HepG2 (cell line): ENCODE measurements around the gene MPP1. TPM values are rescaled to one million over a fixed set of nuclear protein-coding genes. Genes with fewer than 3 reads are reported as not detected.

Source experiments
- ASH2L ChIP-seq: fragments of 300-600, 200-600 bp; sonication (generic); IDR thresholded peaks from 2 replicates; pipeline ENCODE4 v1.7.0; 2017; ENCODE audit warnings: low read depth, mild to moderate bottlenecking, moderate library complexity, mixed read lengths, low read length; ENCODE audit not compliant: insufficient read length
- BATF2 ChIP-seq: sonication (generic); formaldehyde crosslinking; IDR thresholded peaks from 2 replicates; pipeline ENCODE4 v1.8.0; 2022; ENCODE audit warnings: mild to moderate bottlenecking, missing genetic modification reagents, moderate library complexity
- BRD4 ChIP-seq: sonication (generic); formaldehyde crosslinking; IDR thresholded peaks from 2 replicates; pipeline ENCODE4 v1.4.0; 2020; ENCODE audit warnings: missing genetic modification reagents
- EP300 ChIP-seq, 3 experiments: sonication (generic) in 1 of 3; formaldehyde crosslinking in 1 of 3; IDR thresholded peaks; 2 replicates each; pipeline versions ENCODE4 v1.5.1 to v1.6.1; 2011 to 2020; ENCODE audit warnings: low read depth in 2 of 3, low read length in 2 of 3, borderline replicate concordance in 1 of 3, improper control_type of control experiment in 1 of 3, mild to moderate bottlenecking in 1 of 3, missing genetic modification reagents in 1 of 3, moderate library complexity in 1 of 3
- FOXK1 ChIP-seq: sonication (generic); formaldehyde crosslinking; IDR thresholded peaks from 2 replicates; pipeline ENCODE4 v1.4.0; 2020; ENCODE audit warnings: low read depth, missing genetic modification reagents, borderline replicate concordance
- GATA4 ChIP-seq: sonication (generic); IDR thresholded peaks from 2 replicates; pipeline ENCODE4 v1.6.1; 2016; ENCODE audit warnings: antibody characterized with exemption, low read depth, borderline replicate concordance
- GFI1 ChIP-seq: sonication (generic); formaldehyde crosslinking; IDR thresholded peaks from 2 replicates; pipeline ENCODE4 v1.5.0; 2020; ENCODE audit warnings: missing genetic modification reagents, mild to moderate bottlenecking, borderline replicate concordance
- ISL2 ChIP-seq: sonication (generic); formaldehyde crosslinking; IDR thresholded peaks from 2 replicates; pipeline ENCODE4 v1.5.0; 2020; ENCODE audit warnings: missing genetic modification reagents
- MIER3 ChIP-seq: IDR thresholded peaks from 2 replicates; pipeline ENCODE4 v1.6.1; 2016; ENCODE audit warnings: missing compliant biosample characterization, borderline replicate concordance
- MIXL1 ChIP-seq: IDR thresholded peaks from 2 replicates; pipeline ENCODE4 v1.6.1; 2016
- NR2C2 ChIP-seq: sonication (generic); formaldehyde crosslinking; IDR thresholded peaks from 2 replicates; pipeline ENCODE4 v1.4.0; 2020; ENCODE audit warnings: missing genetic modification reagents, mild to moderate bottlenecking, moderate library complexity, borderline replicate concordance
- POGZ ChIP-seq: sonication (generic); formaldehyde crosslinking; IDR thresholded peaks from 2 replicates; pipeline ENCODE4 v1.4.0; 2020; ENCODE audit warnings: mild to moderate bottlenecking, missing genetic modification reagents
- PTBP1 ChIP-seq: fragments of 200-400 bp; formaldehyde crosslinking; IDR thresholded peaks from 2 replicates; pipeline ENCODE4 v1.6.1; 2018; ENCODE audit warnings: low read length, low read depth; ENCODE audit not compliant: poor library complexity, severe bottlenecking
- TBX2 ChIP-seq: sonication (generic); formaldehyde crosslinking; IDR thresholded peaks from 2 replicates; pipeline ENCODE4 v1.5.0; 2020; ENCODE audit warnings: missing genetic modification reagents, mild to moderate bottlenecking, borderline replicate concordance
- TFE3 ChIP-seq: IDR thresholded peaks from 2 replicates; pipeline ENCODE4 v1.6.1; 2016
- ZNF10 ChIP-seq: sonication (generic); formaldehyde crosslinking; IDR thresholded peaks from 2 replicates; pipeline ENCODE4 v1.4.0; 2020; ENCODE audit warnings: mild to moderate bottlenecking, low read depth, missing genetic modification reagents, borderline replicate concordance
- ZNF562 ChIP-seq: sonication (generic); formaldehyde crosslinking; IDR thresholded peaks from 2 replicates; pipeline ENCODE4 v1.8.0; 2022; ENCODE audit warnings: missing genetic modification reagents, borderline replicate concordance
- ZNF577 ChIP-seq: sonication (generic); formaldehyde crosslinking; IDR thresholded peaks from 2 replicates; pipeline ENCODE4 v1.4.0; 2020; ENCODE audit warnings: mild to moderate bottlenecking, low read depth, missing genetic modification reagents, borderline replicate concordance
- ZNF616 ChIP-seq: sonication (generic); formaldehyde crosslinking; IDR thresholded peaks from 2 replicates; pipeline ENCODE4 v1.5.0; 2020; ENCODE audit warnings: low read depth, mild to moderate bottlenecking, missing genetic modification reagents
- ZNF619 ChIP-seq: sonication (generic); formaldehyde crosslinking; IDR thresholded peaks from 2 replicates; pipeline ENCODE4 v1.4.0; 2020; ENCODE audit warnings: mild to moderate bottlenecking, missing genetic modification reagents
- polyA plus RNA-seq, 8 experiments: library from polyadenylated mRNA; depleted of rRNA in 3 of 8; stranded (reverse) in 7 of 8; unstranded in 1 of 8; fragments of >200 nt; fragmentation: Illumina TruSeq in 4 of 8; extraction: Trizol in 4 of 8; gene quantifications; 2 replicates each; pipeline versions ENCODE4 v1.2.1 to v1.2.3, GENCODE V29; 2011 to 2016; ENCODE audit warnings: low read depth in 4 of 8, missing spikeins in 1 of 8, mixed read lengths in 1 of 8; ENCODE audit not compliant: insufficient read depth in 1 of 8
- total RNA-seq, 5 experiments: library from RNA; depleted of rRNA; stranded (reverse); fragments of >200 nt; fragmentation: Illumina TruSeq; extraction: Trizol; gene quantifications; 2 replicates each; pipeline ENCODE4 v1.2.3, GENCODE V29; 2016; ENCODE audit warnings: low read depth in 1 of 5
- TF ChIP-seq, protein P1 (sequence below): sonication (generic); formaldehyde crosslinking; IDR thresholded peaks from 2 replicates; pipeline ENCODE4 v1.9.0; 2022; ENCODE audit warnings: missing genetic modification reagents, mild to moderate bottlenecking, borderline replicate concordance
- TF ChIP-seq, protein P2 (sequence below): sonication (generic); formaldehyde crosslinking; IDR thresholded peaks from 2 replicates; pipeline ENCODE4 v1.4.0; 2020; ENCODE audit warnings: mild to moderate bottlenecking, missing genetic modification reagents

The MPP1 gene
- total and polyA plus RNA-seq, 2 of the 13 experiments (the other 11 are each of a cell fraction or from before 2014, with no cell fraction given), result 7.8 to 8.1 TPM

DNA sequence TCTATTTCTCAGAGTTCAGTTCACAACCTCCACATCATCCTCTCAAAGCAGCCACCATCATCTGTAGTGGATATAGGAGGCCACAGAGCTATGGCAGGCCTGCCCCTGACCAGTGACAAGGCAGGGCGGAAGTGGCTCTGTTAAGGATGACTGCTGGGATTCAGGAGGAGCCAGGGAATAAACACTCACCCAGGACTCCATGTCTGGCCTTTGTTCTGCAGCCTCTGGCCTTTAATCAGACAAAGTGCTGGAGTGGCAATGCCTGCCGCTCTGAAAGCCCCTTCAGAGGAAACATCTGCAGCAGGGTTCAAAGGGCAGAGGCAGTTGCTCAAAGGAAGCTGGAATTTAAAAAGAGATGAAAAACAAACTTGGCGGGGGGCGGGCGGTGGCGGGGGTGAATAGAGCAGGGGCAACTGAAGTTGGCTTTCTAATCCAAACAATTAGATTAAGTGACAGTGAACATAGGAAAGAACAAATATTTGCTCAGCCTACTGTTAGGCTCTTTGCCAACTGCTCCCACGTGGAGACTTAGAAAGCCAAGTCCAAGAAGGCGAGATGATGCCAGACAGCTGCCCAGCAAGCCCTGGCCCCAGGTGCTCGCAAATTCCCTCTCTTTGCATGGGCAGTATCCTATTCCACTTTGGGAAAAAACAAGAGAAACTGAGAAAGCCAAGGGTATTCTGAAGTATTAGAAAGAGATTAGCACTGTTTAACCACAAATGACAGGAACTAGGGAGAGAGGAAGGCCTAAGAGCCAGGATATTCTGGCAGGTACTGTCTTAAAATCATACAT is 5.5 kb downstream of the MPP1 start (continued):
- no peak for TF ChIP-seq TBX2 (CRISPR knock-in tag)
- no peak for TF ChIP-seq MIER3
- no peak for TF ChIP-seq GATA4
- TF ChIP-seq ZNF616 (CRISPR knock-in tag), result no peak
- TF ChIP-seq POGZ, result no peak
- TF ChIP-seq BATF2 (CRISPR knock-in tag), result no peak
- TF ChIP-seq BRD4 (CRISPR knock-in tag), result no peak
- no peak for TF ChIP-seq ZNF10
- 0 out of 2 replicates have a peak, but pooled peaks have one; percentile 30 for TF ChIP-seq TFE3 (CRISPR knock-in tag)
- TF ChIP-seq MIXL1 (CRISPR knock-in tag), result no peak
- TF ChIP-seq ISL2 (CRISPR knock-in tag), result peak; percentile 55; the same call in 1 of the 2 replicates
- TF ChIP-seq ASH2L, result peak; percentile 75
- TF ChIP-seq, protein P1, sequence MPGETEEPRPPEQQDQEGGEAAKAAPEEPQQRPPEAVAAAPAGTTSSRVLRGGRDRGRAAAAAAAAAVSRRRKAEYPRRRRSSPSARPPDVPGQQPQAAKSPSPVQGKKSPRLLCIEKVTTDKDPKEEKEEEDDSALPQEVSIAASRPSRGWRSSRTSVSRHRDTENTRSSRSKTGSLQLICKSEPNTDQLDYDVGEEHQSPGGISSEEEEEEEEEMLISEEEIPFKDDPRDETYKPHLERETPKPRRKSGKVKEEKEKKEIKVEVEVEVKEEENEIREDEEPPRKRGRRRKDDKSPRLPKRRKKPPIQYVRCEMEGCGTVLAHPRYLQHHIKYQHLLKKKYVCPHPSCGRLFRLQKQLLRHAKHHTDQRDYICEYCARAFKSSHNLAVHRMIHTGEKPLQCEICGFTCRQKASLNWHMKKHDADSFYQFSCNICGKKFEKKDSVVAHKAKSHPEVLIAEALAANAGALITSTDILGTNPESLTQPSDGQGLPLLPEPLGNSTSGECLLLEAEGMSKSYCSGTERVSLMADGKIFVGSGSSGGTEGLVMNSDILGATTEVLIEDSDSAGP (CRISPR knock-in tag), result no peak
- TF ChIP-seq PTBP1, result no peak
- TF ChIP-seq GFI1 (CRISPR knock-in tag), result 0 out of 2 replicates have a peak, but pooled peaks have one; percentile 25
- TF ChIP-seq, protein P2, sequence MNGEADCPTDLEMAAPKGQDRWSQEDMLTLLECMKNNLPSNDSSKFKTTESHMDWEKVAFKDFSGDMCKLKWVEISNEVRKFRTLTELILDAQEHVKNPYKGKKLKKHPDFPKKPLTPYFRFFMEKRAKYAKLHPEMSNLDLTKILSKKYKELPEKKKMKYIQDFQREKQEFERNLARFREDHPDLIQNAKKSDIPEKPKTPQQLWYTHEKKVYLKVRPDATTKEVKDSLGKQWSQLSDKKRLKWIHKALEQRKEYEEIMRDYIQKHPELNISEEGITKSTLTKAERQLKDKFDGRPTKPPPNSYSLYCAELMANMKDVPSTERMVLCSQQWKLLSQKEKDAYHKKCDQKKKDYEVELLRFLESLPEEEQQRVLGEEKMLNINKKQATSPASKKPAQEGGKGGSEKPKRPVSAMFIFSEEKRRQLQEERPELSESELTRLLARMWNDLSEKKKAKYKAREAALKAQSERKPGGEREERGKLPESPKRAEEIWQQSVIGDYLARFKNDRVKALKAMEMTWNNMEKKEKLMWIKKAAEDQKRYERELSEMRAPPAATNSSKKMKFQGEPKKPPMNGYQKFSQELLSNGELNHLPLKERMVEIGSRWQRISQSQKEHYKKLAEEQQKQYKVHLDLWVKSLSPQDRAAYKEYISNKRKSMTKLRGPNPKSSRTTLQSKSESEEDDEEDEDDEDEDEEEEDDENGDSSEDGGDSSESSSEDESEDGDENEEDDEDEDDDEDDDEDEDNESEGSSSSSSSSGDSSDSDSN (CRISPR knock-in tag), result no peak
- peak in 1 of 2 experiments; percentile 77; a peak in 2 of 4 replicates for TF ChIP-seq EP300 (IDR thresholded peaks at IDR 0.05; ENCODE audit: low read depth in 2 of 2, low read length in 2 of 2)
- peak; percentile 31; the same call in 1 of the 2 replicates for TF ChIP-seq EP300 (CRISPR knock-in tag; IDR thresholded peaks at IDR 0.05; ENCODE audit: borderline replicate concordance)
- no peak for TF ChIP-seq ZNF562
- peak; percentile 63; the same call in 1 of the 2 replicates for TF ChIP-seq NR2C2 (CRISPR knock-in tag)
- no peak for TF ChIP-seq ZNF577 (CRISPR knock-in tag)
- TF ChIP-seq ZNF619 (CRISPR knock-in tag), result no peak
- peak; percentile 59; the same call in 1 of the 2 replicates for TF ChIP-seq FOXK1 (CRISPR knock-in tag)
